LNCAP (cell line): ENCODE results near the gene NDUFS1.

Experiments
- CTCF ChIP-seq: fragments of 450-650 bp; IDR thresholded peaks from 2 replicates; pipeline ENCODE4 v1.5.1; 2017; ENCODE audit warnings: mild to moderate bottlenecking

Gene NDUFS1

GRCh38 chr2:206193671-206194357, 34.6 kb upstream of the NDUFS1 start:
- TF ChIP-seq CTCF: no peak

GRCh38 chr2:206192157-206192556, 32.9 kb upstream of the NDUFS1 start:
- no peak for TF ChIP-seq CTCF

- TF ChIP-seq CTCF: no peak
Observed at GRCh38 chr2:206190689-206191088, 31.4 kb upstream of the NDUFS1 start.

- TF ChIP-seq CTCF: no peak
Observed at GRCh38 chr2:206190111-206190510, 30.9 kb upstream of the NDUFS1 start.

GRCh38 chr2:206189691-206190090, 30.4 kb upstream of the NDUFS1 start:
- TF ChIP-seq CTCF: no peak

- TF ChIP-seq CTCF: no peak
Observed at GRCh38 chr2:206176901-206177300, 17.7 kb upstream of the NDUFS1 start.

GRCh38 chr2:206176121-206176520, 16.9 kb upstream of the NDUFS1 start:
- no peak for TF ChIP-seq CTCF

- TF ChIP-seq CTCF: no peak
Observed at GRCh38 chr2:206173147-206173546, 13.9 kb upstream of the NDUFS1 start.
